Stimulated activated CD8-positive, alpha-beta memory T cell treated with anti-CD3 and anti-CD28 coated beads, Interleukin-4, amount 100 ng/mL, for 24 hours (primary cell): ENCODE measurements around the gene TUBD1.
A peak's percentile ranks its signal among the peaks of the same experiment; 100 is the strongest.
"Not testable (repeated sequence)": the region's sequence is repeated elsewhere in the genome, so short reads cannot be mapped to it uniquely, and the experiment has no call there.

Experiments used
- DNase-seq: peaks from one replicate; pipeline ENCODE4 v3.0.0-alpha.2; 2020; ENCODE audit warnings: low read depth

TUBD1 gene, protein sequence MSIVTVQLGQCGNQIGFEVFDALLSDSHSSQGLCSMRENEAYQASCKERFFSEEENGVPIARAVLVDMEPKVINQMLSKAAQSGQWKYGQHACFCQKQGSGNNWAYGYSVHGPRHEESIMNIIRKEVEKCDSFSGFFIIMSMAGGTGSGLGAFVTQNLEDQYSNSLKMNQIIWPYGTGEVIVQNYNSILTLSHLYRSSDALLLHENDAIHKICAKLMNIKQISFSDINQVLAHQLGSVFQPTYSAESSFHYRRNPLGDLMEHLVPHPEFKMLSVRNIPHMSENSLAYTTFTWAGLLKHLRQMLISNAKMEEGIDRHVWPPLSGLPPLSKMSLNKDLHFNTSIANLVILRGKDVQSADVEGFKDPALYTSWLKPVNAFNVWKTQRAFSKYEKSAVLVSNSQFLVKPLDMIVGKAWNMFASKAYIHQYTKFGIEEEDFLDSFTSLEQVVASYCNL

DNA sequence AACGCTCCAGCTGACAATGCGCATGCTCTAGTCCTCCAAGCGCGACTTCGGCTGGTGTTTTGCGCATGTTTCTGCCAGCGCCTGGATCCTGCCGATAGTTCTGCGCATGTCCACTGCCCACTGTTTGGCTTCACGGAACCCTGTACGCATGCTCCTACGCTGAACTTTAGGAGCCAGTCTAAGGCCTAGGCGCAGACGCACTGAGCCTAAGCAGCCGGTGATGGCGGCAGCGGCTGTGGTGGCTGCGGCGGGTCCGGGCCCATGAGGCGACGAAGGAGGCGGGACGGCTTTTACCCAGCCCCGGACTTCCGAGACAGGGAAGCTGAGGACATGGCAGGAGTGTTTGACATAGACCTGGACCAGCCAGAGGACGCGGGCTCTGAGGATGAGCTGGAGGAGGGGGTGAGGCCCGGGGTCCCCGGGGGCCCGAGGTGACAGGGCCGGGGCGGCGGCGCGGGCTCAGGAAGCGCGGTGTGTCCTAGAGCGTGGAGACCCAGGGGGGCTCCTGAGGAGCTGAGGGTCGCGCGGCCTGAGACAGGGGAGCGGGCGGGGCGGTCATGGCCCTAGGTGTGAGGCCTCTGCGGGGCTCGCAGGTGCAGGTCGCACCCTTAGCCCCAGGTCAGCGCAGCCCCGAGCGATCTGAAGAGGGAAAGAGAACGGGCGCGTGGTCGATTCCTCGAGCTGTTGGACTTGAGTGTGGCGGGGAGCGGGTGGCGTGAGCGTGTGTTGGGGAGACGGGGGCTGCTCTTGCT, at the start of gene TUBD1, which contains the start of gene RPS6KB1:
TUBD1 (minus strand) TSS at position 20 of the 752 bp plus-strand sequence. CDS start 1,941 bp downstream, outside the sequence.
RPS6KB1 (plus strand) TSS at position 198 of the 752 bp plus-strand sequence; CDS start at position 262, 64 bp downstream.
- peak; percentile 95 for DNase-seq

DNA sequence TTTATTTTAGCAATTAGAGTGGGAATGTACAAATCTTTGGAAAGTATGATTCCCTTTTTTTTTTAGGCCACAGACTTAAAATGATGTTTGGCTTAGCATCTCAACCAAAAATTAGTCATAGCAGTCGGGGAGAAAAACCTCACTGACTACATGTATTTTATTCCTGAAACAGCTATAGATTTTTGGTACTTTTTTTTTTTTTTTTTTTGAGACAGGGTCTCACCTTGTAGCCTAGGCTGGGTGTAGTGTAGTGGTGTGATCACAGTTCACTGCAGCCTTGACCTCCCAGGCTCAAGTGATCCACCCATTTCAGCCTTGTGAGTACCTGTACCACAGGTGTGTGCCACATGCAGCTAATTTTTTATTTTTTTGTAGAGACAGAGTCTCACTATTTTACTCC, 48.4 kb upstream of the TUBD1 start:
- DNase-seq: no peak

DNA sequence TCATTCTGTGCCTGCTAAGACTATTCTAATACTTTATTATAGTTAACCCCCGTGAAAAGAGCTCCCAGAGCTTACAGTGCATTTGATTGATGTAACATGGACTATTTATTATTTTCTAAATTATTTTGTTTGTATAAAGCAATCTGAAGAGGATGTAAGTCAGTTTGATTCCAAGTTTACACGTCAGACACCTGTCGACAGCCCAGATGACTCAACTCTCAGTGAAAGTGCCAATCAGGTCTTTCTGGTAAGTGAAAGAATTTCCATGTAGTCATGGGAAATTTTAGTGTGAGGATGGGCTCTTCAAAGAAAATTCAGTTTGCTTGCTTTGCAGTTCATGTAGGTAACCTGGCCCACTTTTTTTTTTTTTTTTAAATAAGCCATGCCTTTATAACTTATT, 48.0 kb upstream of the TUBD1 start:
- DNase-seq: not testable (repeated sequence)

DNA sequence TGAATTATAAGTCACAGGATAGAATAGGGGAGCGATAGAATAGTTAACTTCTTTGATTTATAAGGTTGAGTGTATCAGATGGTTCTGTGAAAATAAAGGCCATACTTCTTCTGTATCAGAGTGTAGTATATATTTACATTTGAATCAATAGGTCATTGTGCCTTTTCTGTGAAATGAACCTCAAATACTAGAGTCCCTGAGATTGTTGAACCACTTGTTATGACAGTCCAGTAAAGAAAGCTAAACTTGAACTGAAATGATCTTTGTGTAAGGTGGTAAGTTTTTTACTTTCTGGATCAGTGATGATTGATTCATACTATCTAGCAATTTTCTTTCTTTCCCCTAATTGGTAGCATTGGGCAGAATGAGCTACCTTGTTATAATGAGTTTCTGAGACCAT, 40.6 kb upstream of the TUBD1 start:
- not testable (repeated sequence) for DNase-seq

DNA sequence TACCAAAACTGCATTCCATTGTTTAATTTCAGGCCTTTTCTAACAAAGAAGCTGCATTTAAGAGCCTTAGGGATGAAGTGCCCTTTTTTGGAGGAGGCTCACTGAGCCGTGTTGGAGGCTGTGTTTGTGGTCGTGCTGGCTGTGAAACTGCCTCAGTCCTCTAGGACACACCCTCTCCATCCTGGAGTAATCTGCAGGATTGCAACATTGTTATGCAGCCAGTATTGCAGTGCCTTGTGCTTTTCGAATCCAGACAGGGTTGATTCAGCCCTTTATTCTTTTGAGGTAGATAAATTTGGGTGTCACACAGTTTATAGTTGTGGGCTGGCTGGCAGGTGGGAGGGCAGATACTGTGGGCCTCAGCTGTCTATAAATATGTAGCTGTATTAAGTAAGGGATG, 38.0 kb upstream of the TUBD1 start:
- DNase-seq: not testable (repeated sequence)

DNA sequence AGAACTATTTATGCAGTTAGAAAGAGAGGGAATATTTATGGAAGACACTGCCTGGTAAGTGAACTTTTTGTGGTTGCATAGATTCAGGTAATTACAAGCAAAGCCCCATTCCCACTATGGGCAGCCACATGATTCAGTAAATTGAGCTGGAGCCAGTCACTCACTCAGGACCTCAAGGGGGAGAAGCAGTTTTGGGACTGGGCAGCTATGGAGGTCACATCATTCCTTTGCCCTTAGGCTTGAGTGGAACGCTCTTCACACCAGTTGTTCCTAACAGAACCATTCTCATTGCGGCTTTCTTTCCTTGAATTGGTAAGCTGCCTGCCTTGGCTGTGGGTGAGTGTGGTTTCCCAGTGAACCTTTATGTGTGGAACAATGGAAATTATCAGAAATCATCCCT, 37.4 kb upstream of the TUBD1 start:
- DNase-seq: not testable (repeated sequence)

DNA sequence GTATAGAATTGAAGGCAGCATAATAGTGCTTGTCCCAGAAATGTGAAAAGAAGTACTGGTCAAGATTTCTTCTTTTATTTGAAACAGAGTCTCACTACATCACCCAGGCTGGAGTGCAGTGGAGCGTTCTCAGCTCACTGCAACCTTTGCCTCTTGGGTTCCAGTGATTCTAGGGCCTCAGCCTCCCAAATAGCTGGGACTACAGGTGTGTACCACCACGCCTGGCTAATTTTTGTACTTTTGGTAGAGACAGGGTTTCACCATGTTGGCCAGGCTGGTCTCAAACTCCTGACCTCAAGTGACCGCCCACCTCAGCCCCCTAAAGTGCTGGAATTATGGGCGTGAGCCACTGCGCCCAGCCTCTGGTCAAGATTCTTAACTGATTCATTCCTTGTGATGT, 27.9 kb upstream of the TUBD1 start:
- not testable (repeated sequence) for DNase-seq

DNA sequence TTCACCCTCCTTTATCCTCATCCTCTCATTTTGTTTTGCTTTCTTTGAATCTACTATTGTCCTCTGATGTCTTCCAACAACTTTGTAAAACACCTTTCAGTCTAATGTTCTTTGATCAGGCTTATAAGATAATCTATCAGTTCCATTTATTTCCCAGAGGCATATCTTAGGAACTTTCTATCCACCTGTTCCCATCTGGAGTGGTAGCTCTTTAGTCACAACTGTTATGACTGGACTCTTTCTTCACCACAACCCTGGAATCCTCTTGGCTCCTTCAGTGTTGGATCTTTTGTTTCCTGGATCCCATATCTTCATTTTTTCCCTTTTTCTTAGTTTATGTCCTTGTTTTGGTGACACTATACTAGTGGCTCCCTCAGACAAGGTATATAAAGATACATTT, 23.7 kb upstream of the TUBD1 start:
- no peak for DNase-seq

DNA sequence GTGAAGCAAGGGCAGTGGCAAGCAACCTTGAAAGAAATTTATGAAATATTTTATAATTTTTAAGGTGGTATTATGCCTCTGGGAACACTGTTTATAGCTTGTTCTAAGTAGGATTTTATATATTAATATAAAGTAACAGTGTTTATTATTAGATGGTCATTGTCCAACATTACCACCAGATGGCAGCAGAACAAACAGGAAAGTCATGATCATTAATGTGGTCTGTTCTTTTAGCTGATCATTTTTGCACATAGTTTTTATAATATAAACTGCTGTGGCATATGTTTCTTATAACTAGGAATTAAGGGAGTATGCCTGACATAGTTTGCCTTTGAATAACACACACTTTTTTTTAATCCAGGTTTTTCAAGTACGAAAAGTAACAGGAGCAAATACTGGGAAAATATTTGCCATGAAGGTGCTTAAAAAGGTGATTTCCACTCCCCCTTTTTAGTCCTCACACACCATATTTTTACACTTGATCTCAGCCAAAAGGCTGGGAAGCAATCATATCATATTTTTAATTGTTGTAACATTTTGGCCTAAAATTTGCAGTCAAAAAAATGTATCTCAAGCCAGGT, 21.6 kb upstream of the TUBD1 start:
- DNase-seq: no peak

DNA sequence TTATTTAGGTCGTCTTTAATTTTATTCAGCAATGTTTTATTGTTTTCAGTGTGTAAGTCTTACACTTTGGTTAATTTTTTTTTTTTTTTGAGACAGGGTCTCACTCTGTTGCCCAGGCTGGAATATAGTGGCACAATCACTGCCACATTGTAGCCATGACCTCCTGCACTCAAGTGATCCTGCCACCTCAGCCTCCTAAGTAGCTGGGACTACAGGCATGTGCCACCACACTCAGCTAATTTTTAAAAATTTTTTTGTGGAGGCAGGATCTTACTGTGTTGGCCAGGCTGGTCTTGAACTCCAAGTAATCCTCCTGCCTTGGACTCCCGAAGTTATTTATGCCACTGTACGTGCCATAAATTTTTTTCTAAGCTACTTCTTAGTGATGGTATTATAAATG, 14.7 kb upstream of the TUBD1 start:
- DNase-seq: no peak

DNA sequence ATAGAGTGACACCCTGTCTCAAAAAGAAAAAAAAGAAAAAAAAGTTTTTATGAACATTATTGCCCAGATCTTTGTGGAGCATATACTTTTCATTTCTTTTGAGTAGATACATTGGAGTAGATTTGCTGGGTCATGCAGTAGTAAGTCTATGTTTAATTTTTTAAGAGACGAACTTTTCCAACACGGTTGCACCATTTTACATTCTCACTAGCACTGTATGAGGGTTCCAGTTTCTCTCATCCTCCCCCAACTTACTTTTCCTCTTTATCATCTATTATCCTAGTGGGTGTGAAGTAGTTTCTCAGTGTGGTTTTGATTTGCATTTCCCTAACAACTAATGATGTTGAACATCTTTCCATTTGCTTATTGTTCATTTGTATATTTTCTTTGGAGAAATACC, 10.7 kb upstream of the TUBD1 start:
- DNase-seq: no peak

DNA sequence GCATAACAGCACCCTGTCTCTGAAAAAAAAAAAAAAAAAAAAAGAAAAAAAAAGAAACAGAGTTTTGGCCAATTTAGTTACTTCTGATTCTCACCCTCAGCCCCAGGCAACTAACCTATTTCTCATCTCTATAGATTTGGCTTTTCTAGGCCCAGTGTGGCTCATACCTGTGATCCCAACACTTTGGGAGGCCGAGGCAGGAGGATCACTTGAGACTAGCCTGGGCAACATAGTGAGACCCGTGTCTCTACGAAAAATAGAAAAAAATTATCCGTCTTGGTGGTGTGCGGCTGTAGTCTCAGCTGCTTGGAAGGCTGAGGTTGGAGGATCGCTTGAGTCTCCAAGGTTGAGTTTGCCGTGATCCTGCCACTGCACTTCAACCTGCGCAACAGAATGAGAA, 8.9 kb upstream of the TUBD1 start:
- no peak for DNase-seq

DNA sequence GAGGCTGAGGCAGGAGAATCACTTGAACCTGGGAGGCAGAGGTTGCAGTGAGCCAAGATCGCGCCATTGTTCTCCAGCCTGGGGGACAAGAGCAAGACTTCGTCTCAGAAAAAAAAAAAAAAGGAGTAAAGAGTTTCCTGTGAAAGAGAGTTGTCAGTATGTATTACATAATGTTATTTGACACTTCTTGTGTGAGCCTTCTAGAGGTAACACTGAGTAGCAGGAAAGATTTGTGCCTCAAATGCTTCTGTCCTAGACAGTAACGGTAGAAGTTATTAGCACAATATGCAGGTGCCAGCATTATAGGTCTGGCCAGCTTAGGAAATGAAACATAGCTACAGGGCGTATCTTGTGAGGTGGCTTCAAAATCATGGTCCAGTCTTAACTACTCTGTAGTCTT, 6.4 kb upstream of the TUBD1 start:
- DNase-seq: no peak

DNA sequence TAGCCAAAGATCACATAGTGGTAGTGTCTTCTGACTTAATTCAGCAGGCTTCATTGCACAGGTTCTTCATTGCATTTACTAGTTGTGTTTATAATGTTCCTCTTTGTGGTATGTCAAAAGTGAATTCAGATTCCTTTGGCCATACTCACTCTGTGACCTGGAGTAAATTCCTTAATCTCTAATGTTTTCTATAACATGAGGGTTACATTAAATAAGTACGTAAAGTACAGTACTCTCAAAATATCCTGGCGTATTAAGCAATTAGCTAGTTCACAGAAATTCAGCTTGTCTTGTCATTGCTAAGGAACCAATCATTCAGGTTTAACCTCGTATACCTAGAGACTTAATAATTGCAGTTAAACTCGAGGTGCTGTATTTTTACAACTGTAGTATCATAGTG, 4.3 kb upstream of the TUBD1 start:
- DNase-seq: no peak

DNA sequence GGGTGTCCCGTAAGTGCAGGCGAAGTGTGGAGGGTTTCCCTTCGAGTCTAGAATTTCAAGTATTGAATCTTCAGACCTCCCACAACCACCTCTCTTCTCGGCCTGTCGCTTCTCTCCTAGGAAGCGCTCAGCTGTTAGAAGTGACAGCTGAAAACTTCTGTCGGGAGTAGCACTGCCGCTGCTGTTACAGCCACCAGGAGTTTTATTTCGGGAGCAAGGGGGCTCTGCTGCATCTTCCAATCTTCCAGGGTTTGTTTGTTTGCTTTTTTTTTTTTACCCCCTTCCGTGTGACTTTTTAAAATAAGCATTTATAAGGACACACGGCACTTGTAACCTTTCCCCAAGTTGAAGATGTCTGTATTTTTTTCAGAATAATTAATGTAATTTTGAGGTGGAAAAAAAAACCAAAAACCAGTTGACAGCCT, 945 bp upstream of the TUBD1 start:
- no peak for DNase-seq

DNA sequence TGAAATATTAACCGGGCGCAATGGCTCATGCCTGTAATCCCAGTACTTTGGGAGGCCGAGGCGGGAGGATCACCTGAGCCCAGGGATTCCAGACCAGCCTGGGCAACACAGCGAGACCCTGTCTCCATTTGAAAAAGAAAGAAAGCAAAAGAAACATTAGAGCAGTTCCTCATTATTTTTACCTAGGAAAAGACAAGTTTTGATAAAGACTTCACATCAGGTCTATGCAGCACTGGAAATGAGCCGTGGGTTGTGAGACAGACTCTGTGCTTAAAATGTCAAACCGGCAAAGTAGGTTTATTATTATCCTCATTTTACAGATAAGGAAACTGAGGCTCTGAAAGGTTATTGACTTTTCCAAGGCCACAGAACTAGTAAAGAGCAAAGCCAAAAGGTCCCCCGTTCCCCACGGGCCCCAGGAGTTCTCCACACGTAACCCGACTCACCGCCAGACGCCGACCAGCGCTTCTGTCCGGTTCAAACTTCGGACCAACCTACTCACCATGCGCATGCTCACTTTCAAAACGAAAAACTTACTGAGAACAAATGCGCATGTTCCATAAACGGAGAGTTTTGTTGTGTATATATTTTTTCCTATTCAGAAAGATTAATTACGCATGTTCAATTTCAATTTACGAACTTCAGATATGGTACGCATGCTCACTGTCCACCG, 356 bp downstream of the TUBD1 start:
- DNase-seq: no peak

DNA sequence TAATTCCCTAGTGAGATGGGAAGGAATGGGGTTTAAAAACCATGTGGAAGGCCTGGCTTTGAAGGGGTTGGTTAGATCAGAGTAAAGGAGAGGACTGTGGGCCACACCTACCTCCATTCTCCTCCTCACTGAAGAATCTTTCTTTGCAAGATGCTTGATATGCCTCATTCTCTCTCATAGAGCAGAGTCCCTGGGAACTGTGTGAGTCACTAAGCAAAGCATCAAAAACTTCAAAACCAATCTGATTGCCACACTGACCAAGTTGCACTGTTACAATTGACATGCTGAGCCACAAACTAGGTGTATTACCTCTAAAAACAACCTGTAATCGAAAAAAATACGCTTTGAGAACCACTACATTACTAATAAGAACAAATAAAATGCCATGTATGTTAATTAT, 2.0 kb downstream of the TUBD1 start:
- DNase-seq: no peak

DNA sequence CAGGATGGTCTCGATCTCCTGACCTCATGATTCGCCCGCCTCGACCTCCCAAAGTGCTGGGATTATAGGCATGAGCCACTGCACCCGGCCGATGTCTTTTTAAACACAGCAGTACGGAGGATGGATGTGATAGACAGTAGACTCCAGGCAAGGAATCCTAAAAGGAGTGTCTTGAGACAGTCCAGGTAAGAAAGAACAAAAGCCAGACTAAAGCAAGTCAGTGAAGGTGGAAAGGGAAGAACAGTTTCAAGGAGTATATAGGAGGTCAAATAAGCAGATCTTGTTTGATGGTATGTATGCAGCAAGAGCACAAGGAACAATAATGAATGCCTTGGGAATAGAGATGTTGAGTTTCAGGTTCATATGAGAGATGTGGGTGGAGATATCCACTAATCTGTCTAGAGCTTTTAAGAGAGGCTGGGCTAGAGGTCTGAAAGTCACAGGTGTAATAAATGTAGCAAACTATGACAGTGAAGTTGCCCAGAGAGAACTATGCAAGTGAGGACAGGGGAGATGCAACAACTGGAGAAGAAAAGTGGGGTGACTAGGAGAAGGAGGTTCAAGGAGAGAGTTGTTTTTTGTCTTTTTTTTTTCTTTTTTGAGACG, 4.5 kb downstream of the TUBD1 start:
- DNase-seq: no peak

DNA sequence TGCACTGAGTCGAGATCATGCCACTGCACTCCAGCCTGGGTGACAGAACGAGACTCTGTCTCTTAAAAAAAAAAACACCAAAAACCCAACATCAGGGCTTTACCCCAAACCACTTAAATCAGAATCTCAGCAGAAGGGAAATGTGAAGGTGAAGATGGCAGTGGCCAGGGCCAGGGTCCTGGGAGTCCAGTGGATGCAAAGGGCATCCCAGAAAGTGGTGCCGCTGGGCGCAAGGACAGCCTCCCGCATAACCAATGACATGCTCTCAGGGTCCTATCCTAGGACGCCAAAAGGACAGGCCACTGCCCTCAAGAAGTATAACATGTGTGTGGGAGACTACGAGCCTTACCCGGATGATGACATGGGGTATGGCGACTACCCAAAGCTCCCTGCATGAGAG, 7.9 kb downstream of the TUBD1 start:
- no peak for DNase-seq

DNA sequence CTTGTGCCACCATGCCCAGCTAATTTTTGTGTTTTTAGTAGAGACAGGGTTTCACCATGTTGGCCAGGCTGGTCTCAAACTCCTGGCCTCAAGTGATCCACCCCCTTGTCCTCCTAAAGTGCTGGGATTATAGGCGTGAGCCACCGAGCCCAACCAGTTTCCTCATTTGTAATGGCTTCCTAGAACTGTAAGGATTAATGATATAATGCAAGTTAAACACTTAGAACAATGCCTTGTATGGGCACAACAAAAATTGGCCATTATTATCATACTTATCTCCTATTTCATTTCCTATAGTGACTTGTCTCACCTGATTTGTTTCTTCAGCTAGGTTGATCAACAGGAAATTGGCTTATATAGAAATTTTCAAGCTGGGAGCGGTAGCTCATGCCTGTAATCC, 14.1 kb downstream of the TUBD1 start:
- DNase-seq: no peak

DNA sequence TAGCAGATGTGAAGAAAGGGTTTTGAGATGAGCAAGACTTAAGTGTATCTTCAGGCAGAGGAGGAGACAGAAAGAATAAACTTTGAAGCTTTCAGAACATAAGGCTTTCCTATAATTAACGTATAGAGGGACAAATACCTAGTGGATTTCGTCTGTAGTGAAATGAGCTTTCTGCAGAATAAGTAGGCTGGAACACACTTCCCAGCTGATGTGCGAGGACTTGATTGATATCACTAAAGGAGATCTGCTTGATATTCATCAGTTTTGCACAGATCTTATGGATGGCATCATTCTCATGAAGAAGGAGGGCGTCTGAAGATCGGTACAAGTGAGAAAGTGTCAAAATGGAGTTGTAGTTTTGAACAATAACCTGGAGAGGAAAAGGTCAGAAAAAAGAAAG, 14.8 kb downstream of the TUBD1 start:
- DNase-seq: no peak

DNA sequence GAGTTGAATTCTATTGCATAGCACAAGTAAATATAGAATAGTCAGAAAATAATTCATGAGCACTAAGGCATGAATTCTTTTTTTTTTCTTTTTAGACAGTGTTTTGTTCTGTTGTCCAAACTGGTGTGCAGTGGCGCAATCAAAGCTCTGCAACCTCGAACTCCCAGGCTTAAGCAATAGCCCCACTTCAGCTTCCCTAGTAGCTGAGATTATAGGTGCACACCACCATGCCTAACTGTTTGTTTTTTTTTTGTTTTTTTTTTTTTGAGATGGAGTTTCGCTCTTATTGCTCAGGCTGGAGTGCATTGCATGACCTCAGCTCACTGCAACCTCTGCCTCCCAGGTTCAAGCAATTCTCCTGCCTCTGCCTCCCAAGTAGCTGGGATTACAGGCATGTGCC, 16.6 kb downstream of the TUBD1 start:
- DNase-seq: no peak
